Measurements from ENCODE around the gene NFATC1. TPM values are rescaled to one million over a fixed set of nuclear protein-coding genes. Genes with fewer than 3 reads are reported as not detected.
"Not testable (repeated sequence)": the region's sequence is repeated elsewhere in the genome, so short reads cannot be mapped to it uniquely, and the experiment has no call there.

Gene NFATC1
- total and polyA plus RNA-seq, 3 experiments from 2014 or later = 36.7 to 46.7 (median 45.9) TPM

- peaks cover 5% of the 10 kb centered on the region for H3K9me3 ChIP-seq (ENCODE audit: low read length)
- Mint-ChIP-seq H3K27me3 (no peaks in the 10 kb centered on the region), H3K4me1 (peaks cover 6 to 9% (median 7%) of the 10 kb centered on the region in 3 donors), H3K36me3 (peaks cover 13 to 47% (median 42%) of the 10 kb centered on the region in 3 donors), H3K27ac (no peak overlapping the region), H3K9me3 (peaks cover 16 to 30% (median 24%) of the 10 kb centered on the region in 5 donors), H3K4me3 (no peak overlapping the region)
- no peaks in the 10 kb centered on the region for H3K4me1 ChIP-seq (ENCODE audit: insufficient read depth, low read length)
- H3K4me3 ChIP-seq (ENCODE audit: low read length) = no peak overlapping the region
- no peak for DNase-seq
- no peaks in the 10 kb centered on the region for H3K27me3 ChIP-seq (ENCODE audit: insufficient read depth, low read length, poor library complexity, severe bottlenecking)
- peaks cover 6% of the 10 kb centered on the region for H3K36me3 ChIP-seq (ENCODE audit: insufficient read depth, low read length)
- ChIA-PET POLR2A (no interaction called here), CTCF (no interaction called here)
- H3K27ac ChIP-seq (ENCODE audit: low read depth, low read length) = no peak overlapping the region
These were observed 101.9 kb downstream of the NFATC1 start for GRCh38 chr18:79497638-79498081.

- peaks cover 16 to 30% (median 24%) of the 10 kb centered on the region in 5 donors for H3K9me3 Mint-ChIP-seq
- H3K36me3 Mint-ChIP-seq = peaks cover 13 to 47% (median 43%) of the 10 kb centered on the region in 3 donors
- no peak overlapping the region for H3K4me3 Mint-ChIP-seq
- H3K36me3 ChIP-seq (ENCODE audit: insufficient read depth, low read length) = peaks cover 6% of the 10 kb centered on the region
- H3K27me3 ChIP-seq (ENCODE audit: insufficient read depth, low read length, poor library complexity, severe bottlenecking) = no peaks in the 10 kb centered on the region
- H3K27me3 Mint-ChIP-seq = peaks cover 0 to 1% of the 10 kb centered on the region in 2 donors
- H3K4me1 Mint-ChIP-seq = peaks cover 9 to 19% (median 11%) of the 10 kb centered on the region in 3 donors
- H3K27ac ChIP-seq (ENCODE audit: low read depth, low read length) = no peak overlapping the region
- no peak overlapping the region for H3K4me3 ChIP-seq (ENCODE audit: low read length)
- H3K9me3 ChIP-seq (ENCODE audit: low read length) = peaks cover 5% of the 10 kb centered on the region
- H3K4me1 ChIP-seq (ENCODE audit: insufficient read depth, low read length) = no peaks in the 10 kb centered on the region
- no peak overlapping the region for H3K27ac Mint-ChIP-seq
- POLR2A ChIA-PET = no interaction called here
- CTCF ChIA-PET = no interaction called here
- peak in 1 of 5 donors; percentile 3 for DNase-seq
These were observed 102.9 kb downstream of the NFATC1 start for GRCh38 chr18:79498662-79499061.

GRCh38 chr18:79501006-79501405, 105.3 kb downstream of the NFATC1 start:
- Mint-ChIP-seq H3K4me3 (no peak overlapping the region), H3K27me3 (peaks cover 0 to 1% of the 10 kb centered on the region in 2 donors), H3K4me1 (peaks cover 19 to 36% (median 26%) of the 10 kb centered on the region in 3 donors), H3K27ac (no peak overlapping the region), H3K9me3 (peaks cover 15 to 30% (median 24%) of the 10 kb centered on the region in 5 donors), H3K36me3 (peaks cover 10 to 40% (median 33%) of the 10 kb centered on the region in 3 donors)
- H3K9me3 ChIP-seq (ENCODE audit: low read length) = peaks cover 5% of the 10 kb centered on the region
- no peak for DNase-seq
- H3K27me3 ChIP-seq (ENCODE audit: insufficient read depth, low read length, poor library complexity, severe bottlenecking) = no peaks in the 10 kb centered on the region
- no peak overlapping the region for H3K4me3 ChIP-seq (ENCODE audit: low read length)
- peaks cover 13% of the 10 kb centered on the region for H3K4me1 ChIP-seq (ENCODE audit: insufficient read depth, low read length)
- H3K27ac ChIP-seq (ENCODE audit: low read depth, low read length) = no peak overlapping the region
- H3K36me3 ChIP-seq (ENCODE audit: insufficient read depth, low read length) = peaks cover 6% of the 10 kb centered on the region
- POLR2A ChIA-PET = no interaction called here
- CTCF ChIA-PET = no interaction called here

GRCh38 chr18:79502782-79503181, 107.1 kb downstream of the NFATC1 start:
- Mint-ChIP-seq H3K27ac (peak overlapping the region in 5 of 8 donors; percentile 1 to 92 (median 37)), H3K4me3 (no peak overlapping the region), H3K27me3 (peaks cover 0 to 1% of the 10 kb centered on the region in 2 donors), H3K36me3 (peaks cover 4 to 27% (median 18%) of the 10 kb centered on the region in 3 donors), H3K4me1 (peaks cover 32 to 52% (median 35%) of the 10 kb centered on the region in 3 donors), H3K9me3 (peaks cover 10 to 29% (median 23%) of the 10 kb centered on the region in 5 donors)
- Histone ChIP-seq H3K9me3 (ENCODE audit: low read length) (peaks cover 5% of the 10 kb centered on the region), H3K27ac (ENCODE audit: low read depth, low read length) (no peak overlapping the region), H3K4me3 (ENCODE audit: low read length) (no peak overlapping the region), H3K27me3 (ENCODE audit: insufficient read depth, low read length, poor library complexity, severe bottlenecking) (no peaks in the 10 kb centered on the region), H3K36me3 (ENCODE audit: insufficient read depth, low read length) (no peaks in the 10 kb centered on the region), H3K4me1 (ENCODE audit: insufficient read depth, low read length) (peaks cover 30% of the 10 kb centered on the region)
- DNase-seq = peak in 1 of 5 donors; percentile 8
- CTCF ChIA-PET = no interaction called here
- POLR2A ChIA-PET = no interaction called here

- peak in 1 of 5 donors; percentile 13 for DNase-seq
- no peak overlapping the region for H3K27ac ChIP-seq (ENCODE audit: low read depth, low read length)
- peaks cover 0 to 1% of the 10 kb centered on the region in 2 donors for H3K27me3 Mint-ChIP-seq
- H3K27ac Mint-ChIP-seq = peak overlapping the region in 3 of 8 donors; percentile 9 to 92 (median 89)
- H3K4me1 ChIP-seq (ENCODE audit: insufficient read depth, low read length) = peaks cover 36% of the 10 kb centered on the region
- no peaks in the 10 kb centered on the region for H3K36me3 ChIP-seq (ENCODE audit: insufficient read depth, low read length)
- ChIA-PET POLR2A (no interaction called here), CTCF (no interaction called here)
- peaks cover 1 to 21% (median 17%) of the 10 kb centered on the region in 3 donors for H3K36me3 Mint-ChIP-seq
- H3K9me3 Mint-ChIP-seq = peaks cover 6 to 23% (median 17%) of the 10 kb centered on the region in 5 donors
- H3K4me3 ChIP-seq (ENCODE audit: low read length) = no peak overlapping the region
- peaks cover 32 to 56% (median 37%) of the 10 kb centered on the region in 3 donors for H3K4me1 Mint-ChIP-seq
- H3K4me3 Mint-ChIP-seq = no peak overlapping the region
- peaks cover 4% of the 10 kb centered on the region for H3K9me3 ChIP-seq (ENCODE audit: low read length)
- H3K27me3 ChIP-seq (ENCODE audit: insufficient read depth, low read length, poor library complexity, severe bottlenecking) = no peaks in the 10 kb centered on the region
These were observed 107.7 kb downstream of the NFATC1 start for GRCh38 chr18:79503406-79503805.

- peaks cover 0 to 2% of the 10 kb centered on the region in 2 donors for H3K27me3 Mint-ChIP-seq
- H3K4me1 ChIP-seq (ENCODE audit: insufficient read depth, low read length) = peaks cover 40% of the 10 kb centered on the region
- peak in 1 of 5 donors; percentile 6 for DNase-seq
- H3K27me3 ChIP-seq (ENCODE audit: insufficient read depth, low read length, poor library complexity, severe bottlenecking) = no peaks in the 10 kb centered on the region
- H3K36me3 ChIP-seq (ENCODE audit: insufficient read depth, low read length) = no peaks in the 10 kb centered on the region
- CTCF ChIA-PET = no interaction called here
- H3K4me3 ChIP-seq (ENCODE audit: low read length) = no peak overlapping the region
- H3K4me1 Mint-ChIP-seq = peaks cover 32 to 60% (median 41%) of the 10 kb centered on the region in 3 donors
- H3K36me3 Mint-ChIP-seq = peaks cover 0 to 17% (median 14%) of the 10 kb centered on the region in 3 donors
- H3K4me3 Mint-ChIP-seq = peak overlapping the region in 4 of 7 donors; percentile 3 to 36 (median 18)
- POLR2A ChIA-PET = no interaction called here
- peaks cover 4 to 17% (median 12%) of the 10 kb centered on the region in 5 donors for H3K9me3 Mint-ChIP-seq
- no peaks in the 10 kb centered on the region for H3K9me3 ChIP-seq (ENCODE audit: low read length)
- no peak overlapping the region for H3K27ac ChIP-seq (ENCODE audit: low read depth, low read length)
- peak overlapping the region in 7 of 8 donors; percentile 57 to 95 (median 81) for H3K27ac Mint-ChIP-seq
These were observed 108.3 kb downstream of the NFATC1 start for GRCh38 chr18:79504034-79504433.

- H3K27ac ChIP-seq (ENCODE audit: low read depth, low read length); H3K9me3 ChIP-seq (ENCODE audit: low read length); CTCF ChIA-PET; H3K4me3 ChIP-seq (ENCODE audit: low read length); H3K27me3 Mint-ChIP-seq; H3K27me3 ChIP-seq (ENCODE audit: insufficient read depth, low read length, poor library complexity, severe bottlenecking); POLR2A ChIA-PET; H3K36me3 ChIP-seq (ENCODE audit: insufficient read depth, low read length): not testable (repeated sequence)
- Mint-ChIP-seq H3K36me3 (peaks cover 0 to 17% (median 10%) of the 10 kb centered on the region in 3 donors), H3K4me1 (peaks cover 32 to 60% (median 41%) of the 10 kb centered on the region in 3 donors), H3K27ac (peak overlapping the region in 7 of 8 donors; percentile 57 to 95 (median 81)), H3K9me3 (peaks cover under 1 to 13% (median 8%) of the 10 kb centered on the region in 5 donors), H3K4me3 (peak overlapping the region in 5 of 7 donors; percentile 3 to 51 (median 24))
- H3K4me1 ChIP-seq (ENCODE audit: insufficient read depth, low read length) = peaks cover 40% of the 10 kb centered on the region
- peak in 1 of 5 donors; percentile 7 for DNase-seq
These were observed 108.8 kb downstream of the NFATC1 start for GRCh38 chr18:79504495-79504894.

GRCh38 chr18:79505465-79505864, 109.7 kb downstream of the NFATC1 start:
- Mint-ChIP-seq H3K4me3 (peak overlapping the region in 1 of 7 donors; percentile 9), H3K27ac (peak overlapping the region in 6 of 8 donors; percentile 6 to 84 (median 28)), H3K36me3 (peaks cover 5 to 24% (median 6%) of the 10 kb centered on the region in 3 donors), H3K4me1 (peaks cover 32 to 60% (median 46%) of the 10 kb centered on the region in 3 donors)
- H3K4me3 ChIP-seq (ENCODE audit: low read length); POLR2A ChIA-PET; H3K27me3 ChIP-seq (ENCODE audit: insufficient read depth, low read length, poor library complexity, severe bottlenecking); H3K9me3 Mint-ChIP-seq; CTCF ChIA-PET; H3K27me3 Mint-ChIP-seq; H3K9me3 ChIP-seq (ENCODE audit: low read length); H3K36me3 ChIP-seq (ENCODE audit: insufficient read depth, low read length); H3K27ac ChIP-seq (ENCODE audit: low read depth, low read length): not testable (repeated sequence)
- peaks cover 40% of the 10 kb centered on the region for H3K4me1 ChIP-seq (ENCODE audit: insufficient read depth, low read length)
- DNase-seq = peak in 1 of 5 donors; percentile 26

Data from CD8-positive, alpha-beta memory T cell (primary cell).